Lower leg skin (tissue), 3 donors: ENCODE measurements around the gene KISS1R.

Experiments used
- CTCF ChIP-seq, 3 donors: fragments of 450-650 bp; IDR thresholded peaks; one replicate each; pipeline ENCODE4 v1.5.1; 2016; ENCODE audit warnings: antibody characterized with exemption in 3 of 3, mild to moderate bottlenecking in 3 of 3, moderate library complexity in 2 of 3
- POLR2A ChIP-seq, 2 donors: fragments of 450-650 bp; IDR thresholded peaks; one replicate each; pipeline ENCODE4 v1.6.1; 2016 to 2017; ENCODE audit warnings: antibody characterized with exemption in 2 of 2, mild to moderate bottlenecking in 1 of 2, moderate library complexity in 1 of 2

DNA sequence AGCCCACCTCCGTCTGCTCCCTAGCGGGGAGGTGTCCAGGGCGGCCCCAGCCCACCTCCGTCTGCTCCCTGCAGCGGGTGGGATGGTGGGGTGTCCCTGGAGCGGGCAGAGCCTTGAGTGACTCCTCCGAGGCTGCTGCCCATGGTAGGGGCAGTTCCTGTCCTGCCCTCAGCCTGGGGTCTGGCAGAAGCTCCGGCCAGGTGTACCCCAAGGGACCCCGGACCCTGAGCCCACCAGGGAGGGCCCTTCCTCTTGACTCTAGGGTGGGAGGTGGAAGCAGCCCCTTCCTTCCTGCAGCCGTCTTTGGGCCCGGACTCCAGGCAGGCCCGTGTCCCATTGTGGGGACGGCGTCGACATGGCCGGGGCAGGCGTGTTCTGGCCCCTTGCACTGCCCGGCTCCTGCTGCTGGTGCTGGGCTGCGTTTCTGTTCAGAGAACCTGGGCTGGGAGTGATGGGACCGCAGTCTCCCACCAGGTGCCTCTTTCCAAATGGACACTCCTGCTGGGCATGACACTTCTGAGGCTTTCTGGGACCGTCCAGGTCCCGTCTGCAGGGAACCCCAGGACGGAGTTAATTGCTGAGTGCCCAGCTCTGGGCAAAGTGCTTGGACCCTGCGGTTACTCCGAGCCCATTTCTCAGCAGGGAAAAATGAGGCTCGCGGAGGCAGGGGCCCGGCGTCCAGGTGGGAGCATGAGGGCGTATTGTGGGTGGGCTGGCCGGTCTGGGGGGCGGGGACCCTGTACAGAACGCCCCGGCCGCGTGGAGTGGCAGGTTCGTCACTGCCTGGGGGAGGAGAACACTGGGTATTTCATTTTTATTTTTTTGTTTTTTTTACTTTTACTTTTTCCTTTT lies 28.5 kb downstream of the KISS1R start:
- no peak for TF ChIP-seq CTCF (IDR thresholded peaks at IDR 0.05)
- no peak for TF ChIP-seq POLR2A (IDR thresholded peaks at IDR 0.05)
